GM18498 (cell line): Measurements from ENCODE around the gene MUC2.

Source experiments
- ATAC-seq: cut with Tn5 transposase; IDR thresholded peaks from one replicate; pipeline ENCODE4 v1.9.1; 2021; ENCODE audit warnings: mild to moderate bottlenecking, moderate library complexity; ENCODE audit not compliant: unreplicated experiment

MUC2 gene

GRCh38 chr11:1074244-1075221 lies at the start of gene MUC2:
TSS of gene MUC2 (plus strand) at chr11:1074874.
- no peak for ATAC-seq

GRCh38 chr11:1025410-1026162 lies 49.1 kb upstream of the MUC2 start:
- ATAC-seq = no peak

DNA sequence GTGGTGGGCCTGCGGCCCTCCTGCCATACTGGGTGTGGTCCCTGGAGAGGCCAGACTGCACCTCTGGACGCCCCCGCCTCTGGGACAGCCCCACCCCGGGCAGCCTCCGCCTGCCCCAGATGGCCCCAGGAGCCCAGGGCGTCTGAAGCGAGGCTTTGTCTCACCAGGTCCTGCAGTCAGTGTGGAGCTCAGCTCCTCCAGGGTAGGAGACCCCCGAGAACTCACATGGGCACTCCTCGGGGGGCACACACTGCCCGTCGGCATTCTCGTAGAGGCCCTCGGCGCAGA lies 48.6 kb upstream of the MUC2 start:
- no peak for ATAC-seq

- ATAC-seq = no peak
These were observed 47.8 kb upstream of the MUC2 start for GRCh38 chr11:1026641-1027482.

DNA sequence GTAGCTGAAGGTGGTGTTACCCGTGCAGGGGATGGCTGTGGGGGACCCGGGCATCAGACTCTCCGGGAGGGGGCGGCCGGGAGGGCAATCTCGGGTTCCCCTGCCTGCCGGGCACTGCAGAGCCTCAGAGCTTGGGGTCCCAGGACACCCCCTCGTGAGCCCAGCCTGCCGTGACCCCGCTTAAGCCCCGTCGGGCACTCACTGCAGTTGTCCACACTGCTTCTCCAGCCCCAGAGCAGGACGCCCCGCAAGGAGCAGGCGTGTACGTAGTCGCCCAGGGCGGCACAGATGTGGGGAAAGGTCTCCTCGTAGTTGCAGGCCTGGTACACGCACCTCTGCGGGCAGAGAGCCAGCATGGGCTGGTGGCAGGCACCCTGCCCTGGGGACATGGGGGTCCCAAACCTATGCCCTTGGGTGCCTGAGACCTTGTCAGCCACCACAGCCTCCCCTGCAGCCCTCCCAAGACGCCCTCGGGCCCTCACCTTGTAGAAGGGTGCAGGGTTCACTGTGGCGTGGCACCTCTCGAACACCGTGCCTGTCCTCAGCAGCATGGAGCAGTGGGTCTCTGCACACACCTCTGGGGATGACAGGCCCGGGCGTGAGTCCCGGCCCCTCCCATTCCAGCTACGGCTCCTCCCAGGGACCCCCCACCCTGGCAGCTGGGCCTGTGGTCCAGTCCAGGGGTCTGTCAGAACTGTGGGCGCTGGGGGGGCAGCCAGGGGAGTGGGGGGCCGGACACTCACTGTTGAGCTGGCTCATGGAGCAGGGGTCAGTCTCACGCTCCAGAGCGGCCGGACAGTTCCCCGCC lies 47.0 kb upstream of the MUC2 start:
- ATAC-seq = no peak

- no peak for ATAC-seq
These were observed 46.5 kb upstream of the MUC2 start for GRCh38 chr11:1028291-1028540.

GRCh38 chr11:1028616-1029015 lies 46.1 kb upstream of the MUC2 start:
- ATAC-seq = no peak

GRCh38 chr11:1029051-1029450 lies 45.6 kb upstream of the MUC2 start:
- no peak for ATAC-seq

DNA sequence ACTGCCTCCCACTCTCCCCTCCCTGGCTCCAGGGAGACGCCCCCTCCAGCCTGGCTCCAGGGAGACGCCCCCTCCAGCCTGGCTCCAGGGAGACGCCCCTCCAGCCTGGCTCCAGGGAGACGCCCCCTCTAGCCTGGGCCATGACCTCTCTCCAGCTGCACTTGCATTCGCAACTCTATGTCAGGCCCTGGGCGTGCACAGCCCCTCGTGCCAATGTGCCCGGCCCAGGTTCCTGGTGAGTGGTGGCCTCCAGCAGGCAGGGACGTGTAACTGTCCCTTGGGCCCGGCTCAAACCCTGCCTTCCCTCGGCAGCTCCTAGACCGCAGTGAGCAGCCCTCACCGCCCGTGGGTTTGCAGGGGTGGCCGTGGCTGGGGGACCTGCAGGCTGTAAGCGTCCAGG lies 45.0 kb upstream of the MUC2 start:
- ATAC-seq = no peak

GRCh38 chr11:1030086-1030485 lies 44.6 kb upstream of the MUC2 start:
- no peak for ATAC-seq

DNA sequence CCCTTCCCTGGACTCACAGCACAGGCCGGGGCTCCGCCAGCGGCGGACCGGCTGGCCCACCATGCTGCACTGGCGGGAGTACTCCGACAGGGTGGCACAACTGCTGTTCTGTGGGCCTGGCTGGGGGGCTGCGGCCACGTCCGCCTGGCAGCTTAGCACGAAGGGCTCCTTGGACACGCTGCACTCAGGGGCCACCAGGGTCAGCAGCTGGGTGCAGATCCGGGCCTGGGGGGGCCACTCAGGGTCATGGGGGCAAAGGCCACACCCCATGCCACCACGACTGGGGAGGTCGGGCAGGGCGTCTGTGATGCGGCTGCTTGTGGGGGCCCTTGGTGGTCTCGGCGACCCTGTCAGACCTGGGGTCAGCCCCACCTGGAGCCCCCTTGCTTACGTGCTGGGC lies 44.1 kb upstream of the MUC2 start:
- ATAC-seq = no peak

DNA sequence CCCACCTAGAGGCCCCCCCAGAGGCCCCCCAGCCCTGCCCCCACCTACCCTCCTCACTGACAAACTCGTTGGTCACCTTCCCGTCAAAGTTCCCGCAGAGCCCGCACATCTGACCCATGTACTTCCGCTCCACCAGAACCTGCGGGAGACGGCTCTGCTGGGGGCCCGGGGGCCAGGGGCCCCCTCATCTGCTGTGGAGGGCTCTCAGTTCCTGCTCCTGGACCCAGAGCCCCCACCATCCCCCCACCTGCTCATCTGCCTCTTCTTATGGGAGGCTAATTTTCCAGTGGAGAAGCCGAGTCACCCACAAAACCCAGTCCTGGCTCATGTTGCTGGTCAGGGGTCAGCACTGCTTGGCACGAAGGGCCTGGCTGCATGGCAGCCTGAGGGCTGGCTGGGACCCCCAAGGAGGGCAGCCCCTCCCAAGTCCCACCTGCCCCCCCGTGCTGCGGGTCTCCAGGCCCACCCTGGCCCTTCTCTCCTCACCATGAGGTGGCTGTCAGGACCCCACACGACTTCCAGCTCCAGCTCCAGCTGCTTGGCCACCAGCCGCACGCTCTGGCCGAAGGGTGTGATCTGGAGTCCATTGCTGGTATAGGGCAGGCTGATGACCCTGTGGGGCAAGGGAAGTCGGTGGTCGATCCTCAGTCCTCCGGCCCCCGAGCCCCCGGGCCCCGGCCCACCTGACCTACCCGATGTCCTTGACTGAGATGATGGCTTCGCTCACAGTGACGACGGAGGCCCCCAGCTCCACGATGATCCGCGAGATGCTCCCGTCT lies 43.4 kb upstream of the MUC2 start:
- ATAC-seq = no peak

DNA sequence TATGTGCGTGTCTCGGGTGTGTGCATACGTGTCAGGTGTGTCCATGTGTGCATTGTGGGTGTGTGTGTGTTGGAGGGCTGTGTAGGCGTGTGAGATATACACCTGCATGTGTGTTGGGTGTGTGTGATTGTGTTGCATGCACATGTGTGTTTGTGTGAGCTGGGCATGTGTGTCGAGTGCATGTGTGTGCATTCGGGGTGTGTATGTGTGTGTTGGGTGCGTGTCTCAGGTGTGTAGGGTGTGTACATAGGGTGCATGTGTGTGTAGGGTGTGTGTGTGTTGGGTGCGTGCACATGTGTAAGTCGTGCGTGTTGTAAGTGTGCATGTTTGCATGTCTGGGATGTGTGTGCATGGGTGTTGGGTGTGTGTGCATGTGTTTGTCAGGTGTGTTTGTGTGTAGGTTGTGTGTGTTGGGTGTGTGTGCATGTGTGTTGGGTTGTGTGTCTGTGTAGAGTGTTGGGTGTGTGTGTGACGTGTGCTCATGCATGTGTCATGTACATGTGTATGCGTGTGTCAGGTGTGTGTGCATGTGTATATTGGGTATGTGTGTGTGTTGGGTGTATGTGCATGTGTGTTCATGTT lies 42.3 kb upstream of the MUC2 start:
- ATAC-seq = no peak

GRCh38 chr11:1033016-1033798 lies 41.5 kb upstream of the MUC2 start:
- ATAC-seq = no peak

DNA sequence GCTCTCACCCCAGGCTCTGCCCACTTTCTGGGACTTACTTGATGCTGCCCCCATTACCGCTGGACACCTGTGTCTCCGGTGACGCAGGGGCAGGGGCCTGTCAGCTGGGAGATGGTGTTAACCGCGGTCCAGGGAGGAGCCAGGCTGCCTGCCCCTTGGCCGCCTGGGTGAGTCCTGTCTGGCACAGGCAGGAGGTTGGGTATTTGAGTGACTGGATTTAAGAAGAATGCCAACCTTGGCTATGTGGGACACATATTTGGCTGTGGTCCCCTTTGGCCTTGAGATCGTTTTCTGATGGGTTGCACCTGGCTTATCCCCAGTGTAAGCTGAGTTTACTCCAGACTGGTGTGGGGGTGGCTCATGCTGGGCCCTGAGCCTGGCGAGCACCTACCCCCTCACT lies 40.7 kb upstream of the MUC2 start:
- no peak for ATAC-seq

DNA sequence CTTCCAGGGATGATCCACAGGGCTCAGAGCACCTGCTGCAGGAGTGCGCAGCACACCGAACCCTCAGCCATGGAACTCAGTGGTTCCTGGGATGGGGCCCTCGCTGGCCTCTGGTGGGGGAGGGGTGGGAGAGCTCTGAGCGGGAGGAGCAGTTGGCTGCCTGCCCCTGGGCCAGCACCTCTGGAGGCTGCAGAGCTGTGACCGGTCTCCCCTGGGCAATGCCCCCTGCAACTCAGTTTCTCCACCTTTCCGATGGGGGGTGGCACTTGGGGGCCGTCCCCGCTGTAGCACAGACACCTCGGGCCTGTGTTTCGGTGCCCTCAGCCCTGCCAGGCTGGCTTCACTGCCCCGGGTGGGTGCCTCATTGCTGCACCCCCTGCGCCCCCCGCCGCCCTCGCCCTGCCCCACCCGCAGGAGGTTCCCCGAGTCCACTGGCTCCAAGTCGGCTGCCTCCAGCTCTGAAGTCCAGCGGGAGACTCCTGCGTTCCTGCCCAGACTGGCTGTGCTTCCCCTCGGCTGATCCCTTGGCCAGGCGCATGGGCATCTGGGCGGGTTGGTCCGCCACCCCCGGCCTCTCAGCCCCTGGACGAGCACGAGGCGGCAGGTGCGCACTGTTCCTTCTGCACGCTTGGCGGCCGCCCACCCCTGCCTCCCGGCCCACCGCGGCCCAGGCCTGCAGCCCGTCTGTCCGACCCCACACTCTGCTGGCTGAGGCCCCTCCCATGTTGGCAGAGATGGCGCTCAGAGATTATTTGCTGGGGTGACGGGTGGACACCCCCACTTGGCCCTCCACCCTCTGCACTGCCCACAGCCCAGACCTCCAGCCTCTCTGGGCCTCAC lies 40.0 kb upstream of the MUC2 start:
- ATAC-seq = no peak

GRCh38 chr11:1035577-1036283 lies 38.9 kb upstream of the MUC2 start:
- ATAC-seq = no peak
